HG03439 (cell line): ENCODE measurements around the gene ARPC4.

Experiments
- ATAC-seq: cut with Tn5 transposase; IDR thresholded peaks from one replicate; pipeline ENCODE4 v1.9.1; 2021; ENCODE audit warnings: mild to moderate bottlenecking, moderate library complexity; ENCODE audit not compliant: unreplicated experiment

The ARPC4 gene

DNA sequence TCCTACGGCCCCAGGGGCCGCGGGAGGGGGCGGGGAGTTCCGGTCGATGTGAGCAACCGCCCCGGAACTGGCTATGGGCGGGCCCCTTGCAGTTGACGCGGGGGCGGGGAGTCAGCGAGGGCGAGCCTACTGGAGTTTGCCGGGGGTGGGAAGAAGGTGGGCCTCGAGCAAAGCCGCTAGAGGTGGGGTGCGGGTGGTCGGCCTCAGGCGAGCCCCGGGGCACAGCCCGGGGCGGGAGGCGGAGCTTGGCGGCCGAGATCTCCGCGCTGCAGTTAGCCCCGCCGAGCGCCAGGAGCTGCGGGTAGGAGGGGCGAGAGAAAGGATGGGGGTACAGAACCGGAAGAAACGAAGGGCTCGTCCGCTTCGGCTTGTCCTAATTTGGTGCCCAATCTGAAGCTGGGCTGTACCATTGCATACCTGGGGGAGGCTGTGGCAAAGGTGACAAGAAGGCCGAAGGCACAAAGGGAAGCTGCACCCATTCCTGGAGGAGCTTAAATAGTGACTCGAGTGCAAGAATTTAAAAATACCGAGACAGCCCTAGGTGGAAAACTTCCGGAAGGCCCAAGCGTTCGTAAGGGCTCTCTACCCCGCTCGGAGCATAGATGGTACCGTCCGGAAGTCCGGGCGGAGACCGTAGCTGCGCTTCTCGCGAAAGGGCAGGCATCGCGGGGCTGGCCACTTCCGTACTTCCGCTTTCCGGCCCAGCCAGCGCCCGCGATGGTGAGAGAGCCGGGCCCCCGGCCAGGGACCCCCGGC is at the start of gene ARPC4, which contains the start of gene TADA3:
Gene ARPC4 (plus strand): TSS at position 678 of the 756 bp plus-strand sequence. CDS start 40 bp downstream, at position 718.
Gene TADA3 (minus strand): TSS at position 69 of the 756 bp plus-strand sequence. CDS start 1,007 bp downstream, outside the sequence.
- peak; percentile 88 for ATAC-seq

DNA sequence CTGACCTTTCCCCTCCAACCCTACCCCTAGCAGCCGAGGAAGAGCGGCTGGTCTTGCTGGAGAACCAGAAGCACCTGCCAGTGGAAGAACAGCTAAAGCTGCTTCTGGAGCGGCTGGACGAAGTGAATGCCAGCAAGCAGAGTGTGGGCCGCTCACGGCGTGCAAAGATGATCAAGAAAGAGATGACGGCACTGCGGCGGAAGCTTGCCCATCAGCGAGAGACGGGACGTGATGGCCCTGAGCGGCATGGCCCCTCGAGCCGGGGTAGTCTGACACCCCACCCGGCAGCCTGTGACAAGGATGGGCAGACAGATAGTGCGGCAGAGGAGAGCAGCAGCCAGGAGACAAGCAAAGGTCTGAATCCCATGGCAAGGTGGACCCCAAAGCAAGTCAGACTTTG is 49.3 kb upstream of the ARPC4 start:
- ATAC-seq: no peak

DNA sequence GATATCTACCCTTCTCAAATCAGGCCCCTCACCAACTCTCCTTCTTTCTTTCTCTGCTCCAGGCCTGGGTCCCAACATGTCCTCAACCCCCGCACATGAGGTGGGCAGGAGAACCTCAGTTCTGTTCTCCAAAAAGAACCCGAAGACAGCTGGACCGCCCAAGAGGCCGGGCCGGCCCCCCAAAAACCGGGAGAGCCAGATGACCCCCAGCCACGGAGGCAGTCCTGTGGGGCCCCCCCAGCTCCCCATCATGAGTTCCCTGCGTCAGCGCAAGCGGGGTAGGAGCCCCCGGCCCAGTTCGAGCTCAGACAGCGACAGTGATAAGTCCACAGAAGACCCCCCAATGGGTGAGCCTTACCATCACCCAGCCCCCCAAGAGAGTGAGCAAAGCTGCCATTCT is 48.7 kb upstream of the ARPC4 start:
- ATAC-seq: no peak

DNA sequence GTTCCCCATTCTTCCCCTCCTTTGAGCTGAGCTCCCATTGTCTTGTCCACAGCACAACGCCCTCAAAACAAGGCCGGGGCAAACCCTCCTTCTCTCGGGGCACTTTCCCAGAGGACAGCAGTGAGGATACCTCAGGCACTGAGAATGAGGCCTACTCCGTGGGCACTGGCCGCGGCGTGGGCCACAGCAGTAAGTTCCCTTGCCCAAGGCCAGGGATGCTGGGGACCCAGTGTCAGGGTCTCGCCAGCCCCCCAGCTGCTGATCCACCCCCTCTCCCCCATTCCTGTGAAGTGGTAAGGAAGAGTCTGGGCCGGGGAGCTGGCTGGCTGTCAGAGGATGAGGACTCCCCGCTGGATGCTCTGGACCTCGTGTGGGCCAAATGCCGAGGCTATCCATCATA is 47.4 kb upstream of the ARPC4 start:
- no peak for ATAC-seq

DNA sequence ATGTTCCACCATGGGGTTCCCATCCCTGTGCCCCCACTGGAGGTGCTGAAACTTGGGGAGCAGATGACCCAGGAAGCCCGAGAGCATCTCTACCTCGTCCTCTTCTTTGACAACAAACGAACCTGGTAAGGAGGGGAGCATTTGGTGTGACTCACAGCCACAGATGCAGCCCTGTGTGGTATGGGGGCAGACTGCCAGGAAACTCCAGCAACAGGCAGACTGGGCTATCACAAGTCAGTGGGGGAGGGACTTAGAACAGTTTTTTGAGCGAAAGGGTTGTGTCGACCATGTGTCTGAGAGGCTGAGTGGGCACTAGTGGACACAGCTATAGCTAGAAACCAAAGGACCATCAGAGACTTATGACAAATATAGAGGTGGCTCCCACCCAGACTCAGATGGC is 46.6 kb upstream of the ARPC4 start:
- ATAC-seq: no peak

DNA sequence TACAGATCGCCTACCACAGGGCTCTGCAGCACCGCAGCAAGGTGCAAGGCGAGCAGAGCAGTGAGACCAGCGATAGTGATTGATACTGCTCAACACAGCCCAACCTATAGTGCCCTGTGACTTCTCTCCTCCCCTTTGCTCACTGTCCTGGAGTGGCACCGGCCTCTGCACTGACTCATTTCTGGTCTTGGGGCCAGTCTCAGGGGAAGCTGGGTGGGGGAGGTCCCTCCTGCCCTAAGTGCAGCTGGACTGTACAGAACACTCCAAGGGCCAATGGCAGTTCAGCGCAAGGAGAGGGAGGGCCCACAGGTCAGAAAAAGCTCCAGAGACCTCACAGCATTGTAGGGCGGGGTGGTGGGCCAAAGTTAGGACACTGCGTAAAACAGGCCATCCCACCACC is 45.6 kb upstream of the ARPC4 start:
- ATAC-seq: no peak

DNA sequence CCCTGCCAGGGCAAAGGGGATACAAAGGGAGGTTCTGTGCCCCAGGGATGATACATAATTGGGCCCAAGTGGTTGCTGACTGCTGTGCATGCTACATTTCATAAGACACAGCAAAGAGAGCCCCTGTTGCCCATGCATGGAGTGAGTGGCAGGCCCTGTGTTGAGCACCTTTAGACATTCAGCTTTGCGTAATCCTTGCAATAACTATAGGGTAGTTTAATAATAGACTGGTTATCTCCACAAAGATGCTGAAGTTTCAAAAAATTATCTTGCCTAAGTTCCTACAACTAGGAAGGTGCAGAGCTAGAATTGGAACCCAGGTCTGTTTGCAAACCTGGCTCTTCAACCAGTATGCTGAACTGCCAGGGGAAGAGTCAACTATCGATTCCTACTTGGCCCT is 44.9 kb upstream of the ARPC4 start:
- no peak for ATAC-seq

DNA sequence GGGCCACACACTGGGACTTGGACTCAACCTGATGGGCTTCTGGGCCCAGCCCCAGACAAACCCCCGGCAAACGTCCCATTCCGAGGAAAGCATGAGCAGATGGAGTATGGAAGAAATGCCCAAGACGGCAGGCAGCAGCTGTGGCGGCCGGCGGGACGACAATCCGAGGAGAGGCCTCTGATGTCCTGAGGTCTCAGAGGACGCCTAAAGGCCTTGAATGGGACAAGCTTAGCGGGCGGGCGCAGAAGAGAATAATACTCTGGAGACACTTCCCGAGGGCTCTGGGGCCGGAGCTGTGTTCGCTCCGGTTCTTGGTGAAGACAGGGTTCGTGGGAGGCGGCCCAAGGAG is 43.6 kb upstream of the ARPC4 start:
- ATAC-seq: no peak

DNA sequence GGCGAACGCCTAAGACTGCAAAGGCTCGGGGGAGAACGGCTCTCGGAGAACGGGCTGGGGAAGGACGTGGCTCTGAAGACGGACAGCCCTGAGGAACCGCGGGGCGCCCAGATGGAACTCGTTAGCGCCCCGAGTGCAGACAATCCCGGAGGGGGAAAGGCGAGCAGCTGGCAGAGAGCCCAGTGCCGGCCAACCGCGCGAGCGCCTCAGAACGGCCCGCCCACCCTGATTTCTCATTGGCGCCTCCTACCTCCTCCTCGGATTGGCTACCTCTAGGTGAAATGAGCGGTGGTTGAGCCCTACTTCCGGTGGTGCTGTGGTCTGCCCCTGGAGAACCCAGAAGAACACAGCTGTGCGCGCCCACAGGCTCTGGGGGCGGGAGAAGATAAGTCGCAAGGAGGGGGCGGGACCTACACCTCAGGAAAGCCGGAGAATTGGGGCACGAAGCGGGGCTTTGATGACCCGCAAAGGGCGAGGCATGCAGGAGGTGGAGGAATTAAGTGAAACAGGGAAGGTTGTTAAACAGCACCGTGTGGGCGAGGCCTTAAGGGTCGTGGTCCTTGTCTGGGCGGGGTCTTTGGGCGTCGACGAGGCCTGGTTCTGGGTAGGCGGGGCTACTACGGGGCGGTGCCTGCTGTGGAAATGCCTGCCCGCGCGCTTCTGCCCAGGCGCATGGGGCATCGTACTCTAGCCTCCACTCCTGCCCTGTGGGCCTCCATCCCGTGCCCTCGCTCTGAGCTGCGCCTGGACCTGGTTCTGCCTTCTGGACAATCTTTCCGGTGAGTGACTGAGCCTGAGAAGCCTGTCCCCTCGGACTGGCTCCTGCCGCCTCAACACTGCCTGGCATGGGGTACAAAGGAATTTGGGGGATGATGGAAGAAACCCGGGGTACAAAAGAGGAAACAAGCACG is 43.0 kb upstream of the ARPC4 start, which contains the start of gene OGG1:
Gene OGG1 (plus strand): TSS at position 308 of the 911 bp plus-strand sequence. CDS start 335 bp downstream, at position 643.
- ATAC-seq: peak; percentile 91

DNA sequence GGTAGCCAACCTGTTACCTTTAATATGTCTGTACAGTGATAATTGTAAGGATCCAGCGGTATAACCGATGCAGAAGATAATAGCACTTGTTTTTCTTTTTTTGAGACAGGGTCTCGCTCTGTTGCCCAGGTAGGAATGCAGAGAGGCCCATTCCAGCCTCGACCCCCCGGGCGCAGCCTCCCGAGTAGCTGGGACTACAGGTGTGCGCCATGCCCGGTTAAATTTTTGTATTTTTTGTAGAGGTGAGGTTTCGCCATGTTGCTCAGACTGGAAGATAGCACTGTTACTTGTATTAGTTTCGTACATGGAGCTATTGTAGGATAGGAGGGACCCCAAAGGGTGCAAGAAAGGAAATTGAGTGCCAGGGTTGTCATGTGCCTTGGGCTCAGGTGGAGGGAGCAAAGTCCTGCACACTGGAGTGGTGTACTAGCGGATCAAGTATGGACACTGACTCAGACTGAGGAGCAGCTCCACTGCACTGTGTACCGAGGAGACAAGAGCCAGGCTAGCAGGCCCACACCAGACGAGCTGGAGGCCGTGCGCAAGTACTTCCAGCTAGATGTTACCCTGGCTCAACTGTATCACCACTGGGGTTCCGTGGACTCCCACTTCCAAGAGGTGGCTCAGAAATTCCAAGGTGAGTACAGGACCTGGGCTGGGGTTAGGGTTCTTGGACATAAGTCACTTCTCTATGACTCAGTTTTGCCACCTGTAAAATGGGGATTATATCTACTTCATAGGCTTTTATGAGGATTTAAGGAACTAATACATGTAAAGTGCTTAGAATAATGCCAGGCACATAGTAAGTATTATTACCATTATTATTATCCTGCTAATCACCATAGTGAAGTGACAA is 42.1 kb upstream of the ARPC4 start:
- ATAC-seq: no peak

DNA sequence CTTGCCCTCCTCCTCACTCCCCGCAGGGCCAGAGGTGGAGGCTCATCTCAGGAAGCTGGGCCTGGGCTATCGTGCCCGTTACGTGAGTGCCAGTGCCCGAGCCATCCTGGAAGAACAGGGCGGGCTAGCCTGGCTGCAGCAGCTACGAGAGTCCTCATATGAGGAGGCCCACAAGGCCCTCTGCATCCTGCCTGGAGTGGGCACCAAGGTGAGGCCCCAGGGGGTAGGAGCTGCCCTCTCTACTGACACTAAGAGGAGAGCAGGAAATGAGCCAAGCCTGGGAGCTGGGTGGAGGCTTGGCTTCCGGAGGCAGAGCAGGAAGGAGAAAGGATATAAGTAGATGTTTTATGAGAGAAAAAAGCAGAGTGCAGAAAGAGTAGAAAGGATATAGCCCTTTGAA is 38.2 kb upstream of the ARPC4 start:
- no peak for ATAC-seq

DNA sequence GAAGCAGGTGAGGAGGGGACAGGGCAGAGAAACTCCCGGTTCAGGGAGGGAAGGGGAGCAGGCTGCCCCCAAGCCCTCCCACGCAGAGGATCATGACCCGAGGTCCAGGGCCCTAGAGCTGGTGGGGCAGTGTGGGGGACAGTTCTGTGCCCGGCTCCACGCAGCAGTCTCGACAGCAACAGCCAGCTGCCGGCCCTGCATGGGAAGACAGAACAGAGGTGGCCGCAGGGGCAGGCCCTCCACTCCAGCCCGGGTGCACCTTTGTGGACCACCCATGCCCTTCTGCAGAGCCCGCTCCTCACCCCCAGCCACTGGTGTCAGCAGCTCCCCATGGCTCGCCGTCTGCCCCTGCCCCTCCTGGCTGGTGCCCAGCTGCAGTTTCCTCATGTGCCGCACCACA is 35.5 kb upstream of the ARPC4 start:
- no peak for ATAC-seq

DNA sequence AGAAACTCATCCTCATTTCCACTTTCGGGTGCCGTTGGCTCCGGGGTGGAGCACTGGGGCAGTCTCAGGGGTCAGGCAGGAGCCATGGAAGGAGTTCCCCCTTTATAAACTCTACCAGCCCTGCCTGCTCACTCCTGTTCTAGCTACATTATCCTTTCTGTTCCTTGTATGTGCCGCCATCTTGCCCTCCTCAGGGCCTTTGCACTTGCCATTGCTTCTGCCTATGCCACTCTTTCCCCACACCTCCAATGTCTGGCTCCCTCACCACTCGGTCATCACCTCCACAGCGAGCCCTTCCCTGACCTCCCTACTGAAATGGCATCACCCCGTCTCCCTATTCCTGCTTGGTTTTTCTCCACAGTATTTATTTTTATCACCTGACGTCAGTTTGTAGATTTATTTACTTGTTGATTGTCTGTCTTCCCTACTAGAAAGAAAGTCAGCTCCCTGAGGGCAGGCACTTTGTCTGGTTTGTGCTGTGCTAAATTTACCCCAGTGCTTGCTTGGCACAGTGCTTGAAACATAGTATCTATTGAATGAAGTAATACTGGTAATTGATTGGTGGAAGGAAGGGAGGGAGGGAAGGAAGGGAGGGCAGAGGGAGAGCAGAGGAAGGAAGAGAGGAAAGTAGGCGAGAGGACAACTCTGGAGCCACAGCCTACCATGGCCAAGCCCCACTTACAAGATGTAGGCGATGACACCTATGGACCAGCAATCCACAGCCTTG is 31.9 kb upstream of the ARPC4 start:
- no peak for ATAC-seq

DNA sequence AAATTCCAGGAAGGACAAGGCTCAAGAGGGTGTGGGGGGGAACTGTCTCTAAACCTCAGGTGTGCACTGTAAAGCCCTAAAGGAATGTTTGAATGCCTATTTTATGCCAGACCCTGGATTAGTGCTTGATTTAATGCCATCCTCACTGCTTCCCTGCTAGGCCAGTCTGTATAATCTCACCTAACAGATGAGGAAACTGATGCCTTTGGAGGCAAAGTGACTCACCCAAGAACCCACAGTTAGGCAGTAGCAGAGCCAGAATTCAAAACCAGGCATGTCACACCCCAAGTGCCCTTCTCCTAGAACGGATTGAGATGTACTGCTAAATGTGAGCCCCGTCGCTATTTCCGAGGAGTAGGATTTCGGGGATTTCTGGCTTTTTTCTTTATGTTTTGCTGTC is 31.0 kb upstream of the ARPC4 start:
- no peak for ATAC-seq

DNA sequence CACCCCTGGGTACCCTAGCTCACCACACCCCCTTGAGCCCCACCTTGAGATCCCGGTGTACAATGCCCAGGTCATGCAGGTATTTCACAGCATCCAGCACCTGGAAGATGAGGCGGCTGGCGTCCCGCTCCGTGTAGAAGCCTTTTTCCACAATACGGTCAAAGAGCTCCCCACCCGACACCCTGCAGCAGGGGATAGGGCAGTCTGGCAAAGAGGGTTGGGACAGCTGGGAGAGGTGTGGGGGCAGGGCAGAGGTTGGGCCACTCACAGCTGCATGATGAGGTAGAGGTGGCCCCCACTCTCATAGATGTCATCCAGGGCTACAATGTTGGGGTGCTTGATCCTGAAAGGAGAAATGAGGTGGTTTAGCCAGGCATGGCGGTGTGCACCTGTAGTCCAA is 30.0 kb upstream of the ARPC4 start:
- no peak for ATAC-seq

DNA sequence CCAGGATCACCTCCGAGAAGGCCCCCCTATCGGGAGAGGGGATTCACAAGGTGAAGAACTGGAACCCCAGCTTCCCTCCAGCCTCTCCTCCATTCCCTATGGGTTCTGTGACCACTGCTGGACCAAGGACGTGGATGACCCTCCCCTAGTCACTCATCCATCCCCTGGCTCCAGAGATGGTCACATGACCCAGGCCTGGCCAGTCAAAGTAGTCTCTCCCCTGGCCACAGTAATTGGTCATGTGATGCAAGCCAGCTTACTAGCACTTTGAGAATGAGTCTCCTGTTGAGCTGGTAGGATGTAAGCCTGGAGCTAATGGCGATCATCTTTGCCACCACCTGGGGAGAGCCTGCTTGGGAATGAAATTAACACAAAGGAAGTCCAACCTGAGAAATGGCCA is 27.0 kb upstream of the ARPC4 start:
- no peak for ATAC-seq

DNA sequence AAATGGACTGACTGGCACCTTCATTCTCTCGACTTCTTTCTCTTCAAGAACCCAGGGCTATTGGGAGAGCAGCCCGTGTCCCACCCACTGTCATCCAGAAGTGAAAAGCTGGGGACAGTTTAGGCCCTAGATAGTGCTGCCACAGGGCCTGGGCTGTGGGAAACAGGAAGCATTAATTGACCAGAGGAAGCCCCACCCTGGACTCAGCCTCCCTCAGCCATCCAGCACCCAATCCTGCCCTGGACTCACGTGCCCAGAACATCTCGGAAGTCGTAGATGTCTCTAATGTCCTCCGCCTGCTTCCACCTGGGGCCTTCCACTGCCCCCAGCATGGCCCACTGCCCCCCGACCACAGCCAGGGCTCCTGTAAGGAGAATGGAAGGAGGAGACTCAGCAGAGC is 25.5 kb upstream of the ARPC4 start:
- ATAC-seq: no peak

DNA sequence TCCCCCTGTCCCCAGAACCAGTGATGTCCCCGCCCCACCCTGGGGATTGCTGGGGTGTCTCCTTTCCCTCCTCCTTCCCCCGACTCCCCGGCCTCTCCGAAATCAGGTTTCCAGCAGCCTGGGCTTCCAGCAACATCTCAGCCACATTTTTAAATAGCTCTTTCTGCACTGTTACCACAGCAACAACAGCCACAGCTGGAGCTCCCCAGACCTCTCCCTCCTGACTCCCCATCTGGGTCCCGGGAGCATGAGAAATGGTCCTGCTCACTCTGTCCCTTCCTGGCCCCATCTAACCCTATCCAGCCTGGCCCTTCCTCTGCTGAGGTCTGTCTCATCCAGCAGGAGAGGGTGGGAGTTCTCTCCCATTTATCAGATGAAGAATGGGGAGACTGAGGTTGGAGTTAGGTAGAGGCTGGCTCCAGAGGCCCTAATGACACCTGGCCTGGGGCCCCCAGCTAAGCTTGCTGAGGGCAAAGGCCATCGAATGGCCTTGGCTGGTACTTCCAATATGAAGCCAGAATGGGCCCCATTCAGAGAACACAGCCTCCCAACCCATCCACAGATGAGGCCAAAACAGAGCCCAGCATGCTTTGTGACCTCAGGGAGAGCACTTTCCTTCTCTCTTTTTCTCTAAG is 24.6 kb upstream of the ARPC4 start:
- ATAC-seq: no peak

DNA sequence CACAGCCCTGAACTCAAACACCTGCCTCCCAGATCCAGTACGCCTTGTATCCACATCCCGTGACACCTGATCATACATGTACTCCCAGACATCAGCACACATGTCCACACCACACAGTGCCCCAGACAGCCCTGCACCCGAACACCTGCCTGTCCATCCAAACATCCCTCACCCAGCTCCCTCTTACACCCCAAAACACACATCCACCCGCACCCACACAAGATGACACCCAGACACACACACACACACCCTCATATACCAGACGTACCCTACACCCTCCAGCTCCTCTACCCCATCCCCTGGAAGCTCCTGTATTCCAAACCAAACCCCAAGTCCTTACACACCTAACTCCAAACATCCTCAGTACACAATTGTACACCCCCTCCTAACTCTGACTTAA is 23.9 kb upstream of the ARPC4 start:
- no peak for ATAC-seq
